GM12878 (cell line): Measurements from ENCODE around the gene ADAM11. TPM values are rescaled to one million over a fixed set of nuclear protein-coding genes. Genes with fewer than 3 reads are reported as not detected.

ENCODE experiments used
- ATAC-seq: fragments of 200-7000 bp; cut with Tn5 transposase; 3 replicates; pipeline ENCODE4 v1.9.1; 2020; ENCODE audit warnings: mild to moderate bottlenecking, moderate library complexity
- BruUV-seq: library from RNA; stranded (reverse); fragments of 400-500 nt; replicated peaks from 2 replicates; lab custom pipeline; 2021; lab: Mats Ljungman, UMichigan
- CTCF ChIA-PET: fragments of 300-600 bp; sonication (Branson Sonifier 250); formaldehyde crosslinking; extraction: SDS; loops from one replicate; lab custom pipeline; 2021; ENCODE audit warnings: inconsistent platforms; lab: Yijun Ruan, JAX
- POLR2A ChIA-PET: fragments of 350-600 bp; formaldehyde crosslinking; extraction: SDS; loops from one replicate; lab custom pipeline; 2021; ENCODE audit warnings: inconsistent platforms; lab: Charles Lee
- RAD21 ChIA-PET: fragments of 300-600 bp; sonication (Branson Sonifier 250); formaldehyde crosslinking; loops from one replicate; lab custom pipeline; 2023; ENCODE audit warnings: antibody characterized with exemption; ENCODE audit not compliant: unreplicated experiment; lab: Charles Lee
- SMC1A ChIA-PET: fragments of 300-600 bp; sonication (Branson Sonifier 250); formaldehyde crosslinking; loops from one replicate; lab custom pipeline; 2023; ENCODE audit not compliant: unreplicated experiment, uncharacterized antibody; lab: Charles Lee
- DNase-seq: peaks from one replicate; pipeline ENCODE4 v3.0.0-alpha.2; 2011; ENCODE audit warnings: low read depth, low spot score
- FAIRE-seq: peaks from 3 replicates; lab custom pipeline; 2011; peaks lifted over from hg19 to GRCh38; lab: Jason Lieb, UNC
- H2AFZ ChIP-seq: 2 replicates; pipeline ENCODE4 v1.6.0; 2011; ENCODE audit warnings: low read depth, low read length, control low read depth; ENCODE audit not compliant: control insufficient read depth
- H3K27ac ChIP-seq: 2 replicates; pipeline ENCODE4 v1.5.1; 2011; ENCODE audit warnings: control low read depth; ENCODE audit not compliant: control insufficient read depth, insufficient read depth
- H3K27me3 ChIP-seq, 2 experiments: replicated peaks in 1 of 2; 2 replicates each; pipeline versions ENCODE4 v1.6.0 to v1.6.1; 2011; ENCODE audit warnings: low read length in 1 of 2; ENCODE audit not compliant: control insufficient read depth in 2 of 2, insufficient read depth in 2 of 2
- H3K36me3 ChIP-seq, 2 experiments: 2 replicates each; pipeline ENCODE4 v1.5.1; 2011; ENCODE audit warnings: low read length in 1 of 2; ENCODE audit not compliant: control insufficient read depth in 2 of 2, insufficient read depth in 2 of 2
- H3K4me1 ChIP-seq: 2 replicates; pipeline ENCODE4 v1.6.1; 2011; ENCODE audit warnings: mild to moderate bottlenecking, low read length, moderate library complexity, mixed read lengths; ENCODE audit not compliant: control insufficient read depth, insufficient read depth
- H3K4me2 ChIP-seq: 2 replicates; pipeline ENCODE4 v1.6.0; 2011; ENCODE audit warnings: control low read depth; ENCODE audit not compliant: control insufficient read depth, insufficient read depth
- H3K4me3 ChIP-seq: fragments of 200-600 bp; sonication (generic); 2 replicates; pipeline ENCODE4 v1.5.1; 2016
- H3K79me2 ChIP-seq: 2 replicates; pipeline ENCODE4 v1.6.0; 2011; ENCODE audit warnings: low read length; ENCODE audit not compliant: control insufficient read depth, insufficient read depth
- H3K9ac ChIP-seq: 2 replicates; pipeline ENCODE4 v1.8.0; 2011; ENCODE audit warnings: low read length, control low read depth, mixed read lengths; ENCODE audit not compliant: control insufficient read depth, insufficient read depth
- H3K9me3 ChIP-seq: replicated peaks from 3 replicates; pipeline ENCODE4 v1.5.1; 2011; ENCODE audit warnings: mild to moderate bottlenecking, low read length; ENCODE audit not compliant: control insufficient read depth, insufficient read depth
- H4K20me1 ChIP-seq: 2 replicates; pipeline ENCODE4 v1.6.0; 2011; ENCODE audit not compliant: control insufficient read depth, insufficient read depth
- BACH1 ChIP-seq: fragments of 450-650 bp; IDR thresholded peaks from 2 replicates; pipeline ENCODE4 v1.6.1; 2017; ENCODE audit warnings: mild to moderate bottlenecking, borderline replicate concordance
- BMI1 ChIP-seq: fragments of 450-650 bp; IDR thresholded peaks from 2 replicates; pipeline ENCODE4 v1.6.1; 2016; ENCODE audit warnings: mild to moderate bottlenecking, moderate library complexity, borderline replicate concordance
- EZH2 ChIP-seq: IDR thresholded peaks from 2 replicates; pipeline ENCODE4 v1.6.1; 2012; ENCODE audit warnings: low read depth, mild to moderate bottlenecking, control low read depth, inconsistent platforms, low read length, borderline replicate concordance; ENCODE audit not compliant: control insufficient read depth
- MLLT1 ChIP-seq: fragments of 450-650 bp; IDR thresholded peaks from 2 replicates; pipeline ENCODE4 v1.6.1; 2016; ENCODE audit warnings: mild to moderate bottlenecking
- RUNX3 ChIP-seq: IDR thresholded peaks from 2 replicates; pipeline ENCODE4 v1.6.1; 2012; ENCODE audit warnings: low read length, inconsistent platforms
- ZBTB11 ChIP-seq: fragments of 450-650 bp; formaldehyde crosslinking; IDR thresholded peaks from 2 replicates; pipeline ENCODE4 v1.5.0; 2022; ENCODE audit warnings: mild to moderate bottlenecking, missing genetic modification characterization
- whole genome bisulfite sequencing: methylation state at CpG from one replicate; pipeline ENCODE4 v1.1.6; 2016; ENCODE audit warnings: low lambda C conversion rate; ENCODE audit not compliant: insufficient replicate concordance, insufficient coverage; ENCODE audit errors: missing lambda C conversion rate; 5-methylcytosine and 5-hydroxymethylcytosine counted together
- in situ Hi-C: fragments of 300-500 bp; cut with MboI; formaldehyde crosslinking; loops from 9 replicates; pipeline ENCODE4 v1.14.3; 2018; ENCODE audit warnings: mixed read lengths
- intact Hi-C: fragments of 100-400 bp; cut with micrococcal nuclease; formaldehyde crosslinking; loops from one replicate; pipeline ENCODE4 v1.14.2; 2022; ENCODE audit not compliant: unreplicated experiment
- polyA plus RNA-seq, 11 experiments: library from polyadenylated mRNA; depleted of rRNA in 4 of 11; unstranded in 6 of 11; stranded (reverse) in 5 of 11; fragments of >200 nt; fragmentation: Nextera tagmentation in 4 of 11; fragmentation: Illumina TruSeq in 1 of 11; extraction: Ambion mirVana in 4 of 11; extraction: Trizol in 1 of 11; gene quantifications; 1 replicate in 1 of 11; 2 replicates in 10 of 11; pipeline versions ENCODE4 v1.2.1 to v1.2.3, GENCODE V29; 2011 to 2016; ENCODE audit warnings: inconsistent platforms in 2 of 11, missing spikeins in 2 of 11, low read depth in 1 of 11
- total RNA-seq, 4 experiments: library from RNA; depleted of rRNA in 3 of 4; stranded (reverse); fragments of >200 nt in 3 of 4; fragmentation: Illumina TruSeq in 1 of 4; extraction: Trizol in 1 of 4; gene quantifications; 2 replicates each; pipeline versions ENCODE4 v1.2.1 to v1.2.3, GENCODE V29; 2013 to 2021

Gene ADAM11
- total and polyA plus RNA-seq, 10 of the 15 experiments (the other 5 are each of a cell fraction or from before 2014, with no cell fraction given) = 0.03 to 0.37 (median 0.06) TPM; not detected in 3

GRCh38 chr17:44828919-44829522 lies 70.2 kb downstream of the ADAM11 start:
- ATAC-seq (no peak), FAIRE-seq (peak; percentile 64), DNase-seq (no peak)
- Histone ChIP-seq H3K9me3 (no peaks in the 10 kb centered on the region), H3K36me3 (no peaks in the 10 kb centered on the region), H4K20me1 (no peaks in the 10 kb centered on the region), H2AFZ (no peak overlapping the region), H3K27ac (no peak overlapping the region), H3K9ac (no peak overlapping the region; the same call in 1 of the 2 replicates), H3K27me3 (peaks cover 0 to 7% of the 10 kb centered on the region in 2 experiments; a peak in 3 of 4 replicates), H3K4me3 (peak overlapping the region; percentile 44; the same call in 1 of the 2 replicates), H3K79me2 (no peaks in the 10 kb centered on the region), H3K4me1 (no peaks in the 10 kb centered on the region), H3K4me2 (peak overlapping the region; percentile 45)
- ChIA-PET POLR2A (no interaction called here), SMC1A (no interaction called here), CTCF (no interaction called here), RAD21 (interaction anchor here (1.0 kb wide), 1 partner anchor 50 kb away, joined by 5 read pairs; no protein-coding TSS in a partner anchor)
- in situ Hi-C loops = no loop called here
- intact Hi-C loops = no loop called here
- BruUV-seq = no TSS peak
- TF ChIP-seq EZH2 = peak; percentile 93; the same call in 1 of the 2 replicates
- TF ChIP-seq BACH1 = no peak
- TF ChIP-seq MLLT1 = 0 out of 2 replicates have a peak, but pooled peaks have one; percentile 50
- peak; percentile 86 for TF ChIP-seq BMI1
- no peak for TF ChIP-seq ZBTB11 (CRISPR knock-in tag)
- TF ChIP-seq RUNX3 = peak; percentile 41
- WGBS = 5% methylated on average over 21 of the region's 21 CpGs
